Measurements from ENCODE around the gene PNPLA1.

Gene PNPLA1

GRCh38 chr6:36301085-36301658, 31.3 kb downstream of the PNPLA1 start:
- Histone ChIP-seq H4K20me1 (ENCODE audit: control insufficient read depth, insufficient read depth, low read depth, low read length) (no peaks in the 10 kb centered on the region), H3K27ac (ENCODE audit: low read depth, low read length) (no peak overlapping the region), H3K27me3 (ENCODE audit: control insufficient read depth, low read length) (peaks cover 31% of the 10 kb centered on the region), H3K79me2 (ENCODE audit: control insufficient read depth, low read length) (no peaks in the 10 kb centered on the region), H3K4me1 (ENCODE audit: control insufficient read depth, low read length) (peaks cover 8% of the 10 kb centered on the region), H3K9me2 (replicated peaks; ENCODE audit: control insufficient read depth, low read length) (no peaks in the 10 kb centered on the region), H3F3A (ENCODE audit: control insufficient read depth, insufficient read depth) (no peaks in the 10 kb centered on the region), H3K4me3 (ENCODE audit: low read length) (no peak overlapping the region), H3K9me3 (ENCODE audit: control insufficient read depth, insufficient read depth, low read length) (no peaks in the 10 kb centered on the region), H3K36me3 (ENCODE audit: control insufficient read depth, low read length) (no peaks in the 10 kb centered on the region), H3K4me2 (ENCODE audit: low read length) (no peak overlapping the region)
- no peak for TF ChIP-seq CTCF (IDR thresholded peaks at IDR 0.05; ENCODE audit: low read depth, low read length, poor library complexity, severe bottlenecking)

GRCh38 chr6:36301781-36302180, 31.9 kb downstream of the PNPLA1 start:
- Histone ChIP-seq H3K4me1 (ENCODE audit: control insufficient read depth, low read length) (peaks cover 8% of the 10 kb centered on the region), H4K20me1 (ENCODE audit: control insufficient read depth, insufficient read depth, low read depth, low read length) (no peaks in the 10 kb centered on the region), H3K79me2 (ENCODE audit: control insufficient read depth, low read length) (no peaks in the 10 kb centered on the region), H3K9me2 (replicated peaks; ENCODE audit: control insufficient read depth, low read length) (no peaks in the 10 kb centered on the region), H3F3A (ENCODE audit: control insufficient read depth, insufficient read depth) (no peaks in the 10 kb centered on the region), H3K9me3 (ENCODE audit: control insufficient read depth, insufficient read depth, low read length) (no peaks in the 10 kb centered on the region), H3K36me3 (ENCODE audit: control insufficient read depth, low read length) (no peaks in the 10 kb centered on the region), H3K4me2 (ENCODE audit: low read length) (no peak overlapping the region), H3K27ac (ENCODE audit: low read depth, low read length) (no peak overlapping the region), H3K4me3 (ENCODE audit: low read length) (no peak overlapping the region), H3K27me3 (ENCODE audit: control insufficient read depth, low read length) (peaks cover 25% of the 10 kb centered on the region)
- TF ChIP-seq EZH2phosphoT487 (IDR thresholded peaks at IDR 0.05; ENCODE audit: borderline replicate concordance, low read length) (no peak), CTCF (IDR thresholded peaks at IDR 0.05; ENCODE audit: low read depth, low read length, poor library complexity, severe bottlenecking) (no peak)

- Histone ChIP-seq H3K4me2 (ENCODE audit: low read length) (no peak overlapping the region), H3K36me3 (ENCODE audit: control insufficient read depth, low read length) (no peaks in the 10 kb centered on the region), H3K9me2 (replicated peaks; ENCODE audit: control insufficient read depth, low read length) (no peaks in the 10 kb centered on the region), H3K27ac (ENCODE audit: low read depth, low read length) (no peak overlapping the region), H3K79me2 (ENCODE audit: control insufficient read depth, low read length) (no peaks in the 10 kb centered on the region), H3K4me1 (ENCODE audit: control insufficient read depth, low read length) (peaks cover 8% of the 10 kb centered on the region), H3K27me3 (ENCODE audit: control insufficient read depth, low read length) (peaks cover 23% of the 10 kb centered on the region), H3F3A (ENCODE audit: control insufficient read depth, insufficient read depth) (no peaks in the 10 kb centered on the region), H3K9me3 (ENCODE audit: control insufficient read depth, insufficient read depth, low read length) (no peaks in the 10 kb centered on the region), H3K4me3 (ENCODE audit: low read length) (no peak overlapping the region), H4K20me1 (ENCODE audit: control insufficient read depth, insufficient read depth, low read depth, low read length) (no peaks in the 10 kb centered on the region)
- peak; percentile 98 for TF ChIP-seq CTCF (IDR thresholded peaks at IDR 0.05; ENCODE audit: low read depth, low read length, poor library complexity, severe bottlenecking)
- TF ChIP-seq EZH2phosphoT487 (IDR thresholded peaks at IDR 0.05; ENCODE audit: borderline replicate concordance, low read length): no peak
These were observed 32.5 kb downstream of the PNPLA1 start for GRCh38 chr6:36302227-36302976.
